HCT116 (cell line): ENCODE data around the gene DOCK9. TPM values are rescaled to one million over a fixed set of nuclear protein-coding genes. Genes with fewer than 3 reads are reported as not detected.

Source experiments
- ATAC-seq: fragments of 200-7000 bp; cut with Tn5 transposase; 2 replicates; pipeline ENCODE4 v1.9.1; 2020; ENCODE audit warnings: mild to moderate bottlenecking, moderate library complexity
- BruUV-seq: library from RNA; stranded (reverse); fragments of 400-500 nt; replicated peaks from 2 replicates; lab custom pipeline; 2021; lab: Mats Ljungman, UMichigan
- CTCF ChIA-PET: fragments of 300-600 bp; sonication (Branson Sonifier 250); formaldehyde crosslinking; loops from one replicate; lab custom pipeline; 2021; ENCODE audit warnings: antibody characterized with exemption; lab: Charles Lee
- POLR2A ChIA-PET: fragments of 300-600, 350-600 bp; sonication (Branson Sonifier 250); formaldehyde crosslinking; loops from one replicate; lab custom pipeline; 2021; ENCODE audit warnings: antibody characterized with exemption; lab: Charles Lee
- RAD21 ChIA-PET, 2 experiments: fragments of 300-600 bp; sonication (Branson Sonifier 250); formaldehyde crosslinking; loops; one replicate each; lab custom pipeline; 2023; ENCODE audit warnings: low total read pairs in 2 of 2; ENCODE audit not compliant: uncharacterized antibody in 2 of 2, unreplicated experiment in 2 of 2, low non-redundant PET in 1 of 2; lab: Charles Lee
- DNase-seq: peaks from one replicate; pipeline ENCODE4 v3.0.0-alpha.2; 2010; ENCODE audit warnings: low read depth, low spot score
- H2AFZ ChIP-seq: fragments of 200-600 bp; shearing (Covaris generic), sonication (generic); 2 replicates; pipeline ENCODE4 v1.6.1; 2017; ENCODE audit warnings: low read depth, mixed run types, mixed read lengths, antibody characterized with exemption, low read length; ENCODE audit not compliant: poor library complexity, severe bottlenecking
- H3K27ac ChIP-seq: 2 replicates; pipeline ENCODE4 v1.5.1; 2012; ENCODE audit warnings: low read depth, low read length
- H3K27me3 ChIP-seq: fragments of 200-600 bp; sonication (generic); 2 replicates; pipeline ENCODE4 v1.6.1; 2016; ENCODE audit warnings: mixed run types, low read length, mixed read lengths; ENCODE audit not compliant: insufficient read depth
- H3K36me3 ChIP-seq, 2 experiments: fragments of 200-500 bp in 1 of 2; fragments of 200-600 bp in 1 of 2; sonication (Bioruptor generic) in 1 of 2; sonication (generic) in 1 of 2; 2 replicates each; pipeline versions ENCODE4 v1.5.1 to v1.6.1; 2014 to 2016; ENCODE audit warnings: low read length in 2 of 2, inconsistent platforms in 1 of 2, mixed read lengths in 1 of 2, mixed run types in 1 of 2; ENCODE audit not compliant: insufficient read depth in 2 of 2, control insufficient read depth in 1 of 2
- H3K4me1 ChIP-seq, 2 experiments: fragments of 200-600 bp in 1 of 2; sonication (generic) in 1 of 2; 2 replicates each; pipeline versions ENCODE4 v1.5.1 to v1.6.1; 2012 to 2017; ENCODE audit warnings: low read length in 2 of 2, inconsistent platforms in 1 of 2, mild to moderate bottlenecking in 1 of 2, mixed read lengths in 1 of 2, mixed run types in 1 of 2, moderate library complexity in 1 of 2; ENCODE audit not compliant: insufficient read depth in 2 of 2, control insufficient read depth in 1 of 2
- H3K4me2 ChIP-seq: fragments of 200-600 bp; sonication (generic); 2 replicates; pipeline ENCODE4 v1.6.1; 2017; ENCODE audit warnings: mixed run types, low read length, mixed read lengths
- H3K4me3 ChIP-seq, 2 experiments: fragments of 200-600 bp in 1 of 2; sonication (generic) in 1 of 2; replicated peaks in 1 of 2; 2 replicates each; pipeline ENCODE4 v1.5.1; 2011 to 2016; ENCODE audit warnings: low read length in 2 of 2, control low read depth in 1 of 2, low read depth in 1 of 2, mild to moderate bottlenecking in 1 of 2, mixed read lengths in 1 of 2, mixed run types in 1 of 2
- H3K79me2 ChIP-seq: fragments of 200-600 bp; sonication (generic); 2 replicates; pipeline ENCODE4 v1.6.1; 2017; ENCODE audit warnings: mild to moderate bottlenecking, mixed run types, low read length, moderate library complexity, mixed read lengths; ENCODE audit not compliant: insufficient read depth
- H3K9ac ChIP-seq: fragments of 200-600 bp; sonication (generic); 2 replicates; pipeline ENCODE4 v1.6.1; 2016; ENCODE audit warnings: low read length, mixed read lengths
- H3K9me2 ChIP-seq: fragments of 200-600 bp; sonication (generic), shearing (Covaris generic); 2 replicates; pipeline ENCODE4 v1.6.1; 2017; ENCODE audit warnings: mixed run types, mild to moderate bottlenecking, moderate library complexity; ENCODE audit not compliant: insufficient read depth
- H3K9me3 ChIP-seq, 2 experiments: fragments of 200-500 bp in 1 of 2; fragments of 200-600 bp in 1 of 2; sonication (Bioruptor generic) in 1 of 2; sonication (generic) in 1 of 2; 2 replicates each; pipeline ENCODE4 v1.6.1; 2014 to 2017; ENCODE audit warnings: low read length in 2 of 2, mixed read lengths in 2 of 2, inconsistent platforms in 1 of 2, low read depth in 1 of 2, mild to moderate bottlenecking in 1 of 2, mixed run types in 1 of 2, moderate library complexity in 1 of 2; ENCODE audit not compliant: control insufficient read depth in 1 of 2, insufficient read depth in 1 of 2
- H4K20me1 ChIP-seq: fragments of 200-600 bp; sonication (generic), shearing (Covaris generic); 2 replicates; pipeline ENCODE4 v1.6.1; 2017; ENCODE audit warnings: mixed run types, mild to moderate bottlenecking, moderate library complexity; ENCODE audit not compliant: insufficient read depth
- EGR1 ChIP-seq: IDR thresholded peaks from 2 replicates; pipeline ENCODE4 v1.6.1; 2012; ENCODE audit warnings: low read depth
- POLR2AphosphoS5 ChIP-seq: IDR thresholded peaks from 2 replicates; pipeline ENCODE4 v1.6.1; 2011; ENCODE audit warnings: mild to moderate bottlenecking, low read depth, low read length, moderate library complexity
- SP1 ChIP-seq: IDR thresholded peaks from 2 replicates; pipeline ENCODE4 v1.6.1; 2012; ENCODE audit warnings: low read depth
- SRF ChIP-seq: IDR thresholded peaks from 2 replicates; pipeline ENCODE4 v1.6.1; 2012; ENCODE audit warnings: low read depth
- ZNF274 ChIP-seq: fragments of 200-500 bp; sonication (Bioruptor generic); IDR thresholded peaks from 2 replicates; pipeline ENCODE4 v1.6.1; 2014; ENCODE audit warnings: mild to moderate bottlenecking, low read depth, low read length, inconsistent platforms
- intact Hi-C: fragments of 100-400 bp; cut with micrococcal nuclease; formaldehyde crosslinking; loops from 2 replicates; pipeline ENCODE4 v1.10.0; 2022
- total RNA-seq: library from RNA; stranded (reverse); gene quantifications from one replicate; pipeline ENCODE4 v1.2.1, GENCODE V29; 2021; ENCODE audit not compliant: unreplicated experiment
- TF ChIP-seq, protein P1 (sequence below): IDR thresholded peaks from 2 replicates; pipeline ENCODE4 v1.6.1; 2012; ENCODE audit warnings: low read depth
- TF ChIP-seq, protein P2 (sequence below): IDR thresholded peaks from 2 replicates; pipeline ENCODE4 v1.6.1; 2011; ENCODE audit warnings: mild to moderate bottlenecking, low read length, moderate library complexity; ENCODE audit not compliant: insufficient replicate concordance; ENCODE audit errors: extremely low read depth

The DOCK9 gene
- total RNA-seq, 1 experiment from 2014 or later, result 58.8 TPM

DNA sequence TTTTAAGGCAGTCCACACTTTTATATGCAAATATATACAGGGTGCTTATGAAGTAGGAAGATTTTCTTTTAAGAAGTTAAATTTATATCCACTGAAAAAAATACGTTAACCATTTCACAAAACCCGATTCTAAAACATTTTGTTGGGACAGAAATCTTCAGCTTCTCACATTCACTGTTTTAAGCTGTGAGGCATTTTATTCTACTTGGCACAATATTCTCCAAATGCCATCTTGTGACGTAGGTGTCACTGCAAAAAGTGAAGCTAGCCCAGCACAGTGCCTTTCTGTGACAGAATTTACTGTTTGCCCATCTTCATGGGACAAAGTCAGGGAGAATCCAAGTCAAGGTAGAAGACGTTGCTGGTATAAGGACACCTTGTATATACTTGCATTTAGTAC lies 130.9 kb downstream of the DOCK9 start (continued):
- TF ChIP-seq, protein P1, sequence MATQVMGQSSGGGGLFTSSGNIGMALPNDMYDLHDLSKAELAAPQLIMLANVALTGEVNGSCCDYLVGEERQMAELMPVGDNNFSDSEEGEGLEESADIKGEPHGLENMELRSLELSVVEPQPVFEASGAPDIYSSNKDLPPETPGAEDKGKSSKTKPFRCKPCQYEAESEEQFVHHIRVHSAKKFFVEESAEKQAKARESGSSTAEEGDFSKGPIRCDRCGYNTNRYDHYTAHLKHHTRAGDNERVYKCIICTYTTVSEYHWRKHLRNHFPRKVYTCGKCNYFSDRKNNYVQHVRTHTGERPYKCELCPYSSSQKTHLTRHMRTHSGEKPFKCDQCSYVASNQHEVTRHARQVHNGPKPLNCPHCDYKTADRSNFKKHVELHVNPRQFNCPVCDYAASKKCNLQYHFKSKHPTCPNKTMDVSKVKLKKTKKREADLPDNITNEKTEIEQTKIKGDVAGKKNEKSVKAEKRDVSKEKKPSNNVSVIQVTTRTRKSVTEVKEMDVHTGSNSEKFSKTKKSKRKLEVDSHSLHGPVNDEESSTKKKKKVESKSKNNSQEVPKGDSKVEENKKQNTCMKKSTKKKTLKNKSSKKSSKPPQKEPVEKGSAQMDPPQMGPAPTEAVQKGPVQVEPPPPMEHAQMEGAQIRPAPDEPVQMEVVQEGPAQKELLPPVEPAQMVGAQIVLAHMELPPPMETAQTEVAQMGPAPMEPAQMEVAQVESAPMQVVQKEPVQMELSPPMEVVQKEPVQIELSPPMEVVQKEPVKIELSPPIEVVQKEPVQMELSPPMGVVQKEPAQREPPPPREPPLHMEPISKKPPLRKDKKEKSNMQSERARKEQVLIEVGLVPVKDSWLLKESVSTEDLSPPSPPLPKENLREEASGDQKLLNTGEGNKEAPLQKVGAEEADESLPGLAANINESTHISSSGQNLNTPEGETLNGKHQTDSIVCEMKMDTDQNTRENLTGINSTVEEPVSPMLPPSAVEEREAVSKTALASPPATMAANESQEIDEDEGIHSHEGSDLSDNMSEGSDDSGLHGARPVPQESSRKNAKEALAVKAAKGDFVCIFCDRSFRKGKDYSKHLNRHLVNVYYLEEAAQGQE, result no peak
- TF ChIP-seq, all 23 proteins: peak for 0

DNA sequence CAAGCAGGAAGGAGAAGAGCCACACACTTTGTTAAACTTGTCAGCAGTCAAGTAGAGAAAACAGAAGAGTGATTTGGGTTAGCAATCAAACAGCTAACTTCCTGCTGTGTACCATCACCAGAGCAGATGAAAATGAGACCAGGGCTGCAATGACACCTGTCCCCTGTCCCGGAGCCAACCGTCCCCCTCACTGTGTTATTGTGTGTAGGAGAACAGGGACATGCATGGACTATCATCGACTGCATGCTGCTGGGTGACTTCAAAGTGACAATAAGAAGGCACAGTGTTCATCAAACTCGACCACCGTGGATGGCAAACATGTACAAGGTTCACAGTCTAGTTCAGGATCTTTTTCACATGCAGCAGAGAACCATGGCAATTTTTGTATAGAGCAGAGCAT lies 131.3 kb downstream of the DOCK9 start:
- no peak overlapping the region for H3K9ac ChIP-seq
- H4K20me1 ChIP-seq, result no peaks in the 10 kb centered on the region
- RAD21 ChIA-PET, result no interaction called here
- no peak overlapping the region for H3K27ac ChIP-seq
- ATAC-seq, result no peak
- H3K9me3 ChIP-seq, result no peaks in the 10 kb centered on the region
- no peak overlapping the region for H3K4me3 ChIP-seq
- CTCF ChIA-PET, result no interaction called here
- no peak overlapping the region for H3K4me2 ChIP-seq
- no TSS peak for BruUV-seq
- no peak overlapping the region for H2AFZ ChIP-seq
- H3K9me2 ChIP-seq, result no peaks in the 10 kb centered on the region
- TF ChIP-seq POLR2AphosphoS5 (no peak), ZNF274 (no peak), SRF (no peak), EGR1 (no peak), SP1 (no peak)
- TF ChIP-seq, protein P2, sequence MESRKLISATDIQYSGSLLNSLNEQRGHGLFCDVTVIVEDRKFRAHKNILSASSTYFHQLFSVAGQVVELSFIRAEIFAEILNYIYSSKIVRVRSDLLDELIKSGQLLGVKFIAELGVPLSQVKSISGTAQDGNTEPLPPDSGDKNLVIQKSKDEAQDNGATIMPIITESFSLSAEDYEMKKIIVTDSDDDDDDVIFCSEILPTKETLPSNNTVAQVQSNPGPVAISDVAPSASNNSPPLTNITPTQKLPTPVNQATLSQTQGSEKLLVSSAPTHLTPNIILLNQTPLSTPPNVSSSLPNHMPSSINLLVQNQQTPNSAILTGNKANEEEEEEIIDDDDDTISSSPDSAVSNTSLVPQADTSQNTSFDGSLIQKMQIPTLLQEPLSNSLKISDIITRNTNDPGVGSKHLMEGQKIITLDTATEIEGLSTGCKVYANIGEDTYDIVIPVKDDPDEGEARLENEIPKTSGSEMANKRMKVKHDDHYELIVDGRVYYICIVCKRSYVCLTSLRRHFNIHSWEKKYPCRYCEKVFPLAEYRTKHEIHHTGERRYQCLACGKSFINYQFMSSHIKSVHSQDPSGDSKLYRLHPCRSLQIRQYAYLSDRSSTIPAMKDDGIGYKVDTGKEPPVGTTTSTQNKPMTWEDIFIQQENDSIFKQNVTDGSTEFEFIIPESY, result no peak
- TF ChIP-seq, all 23 proteins: peak for 0
- Histone ChIP-seq H3K4me1 (no peaks in the 10 kb centered on the region), H3K36me3 (no peaks in the 10 kb centered on the region), H3K27me3 (no peaks in the 10 kb centered on the region), H3K79me2 (no peaks in the 10 kb centered on the region)
- POLR2A ChIA-PET, result no interaction called here
- DNase-seq, result no peak
- intact Hi-C loops, result loop anchor here (1.0 to 10.0 kb wide), 2 partner anchors 30 to 418 kb away; no protein-coding TSS in a partner anchor
